BLaER1 treated with 17β-estradiol and CSF1 and Interleukin-3, amounts not matched to agents 10 nM and 100 nM (cell line): ENCODE data around the gene SRGAP3.

Source experiments
- H3K27ac ChIP-seq, 11 experiments: shearing (Covaris generic); formaldehyde crosslinking; 2 replicates each; pipeline ENCODE4 v1.8.1; 2022
- H3K27me3 ChIP-seq, 11 experiments: shearing (Covaris generic); formaldehyde crosslinking; 2 replicates each; pipeline ENCODE4 v1.8.1; 2022
- H3K36me3 ChIP-seq, 11 experiments: shearing (Covaris generic); formaldehyde crosslinking; 2 replicates each; pipeline ENCODE4 v1.8.1; 2022
- H3K4me1 ChIP-seq, 10 experiments: shearing (Covaris generic); formaldehyde crosslinking; 2 replicates each; pipeline ENCODE4 v1.8.1; 2022
- H3K4me2 ChIP-seq, 11 experiments: shearing (Covaris generic); formaldehyde crosslinking; 2 replicates each; pipeline ENCODE4 v1.8.1; 2022
- H3K4me3 ChIP-seq, 10 experiments: shearing (Covaris generic); formaldehyde crosslinking; 2 replicates each; pipeline ENCODE4 v1.8.1; 2022
- H3K9ac ChIP-seq, 11 experiments: shearing (Covaris generic); formaldehyde crosslinking; 2 replicates each; pipeline ENCODE4 v1.8.1; 2022
- H3K9me3 ChIP-seq, 11 experiments: shearing (Covaris generic); formaldehyde crosslinking; replicated peaks in 1 of 11; 2 replicates each; pipeline ENCODE4 v1.8.1; 2022
- H4K20me1 ChIP-seq, 11 experiments: shearing (Covaris generic); formaldehyde crosslinking; 2 replicates each; pipeline ENCODE4 v1.8.1; 2022
- Cebpa-rat ChIP-seq, 11 experiments: shearing (Covaris generic); IDR thresholded peaks; 2 replicates each; pipeline ENCODE4 v1.8.1; 2022

Gene SRGAP3

GRCh38 chr3:9007928-9008327 is 241.5 kb downstream of the SRGAP3 start:
- Histone ChIP-seq H3K27me3 (no peaks in the 10 kb centered on the region), H3K4me1 (peaks cover 0 to 9% (median 0%) of the 10 kb centered on the region in 10 experiments; a peak in 4 of 20 replicates), H3K27ac (no peak overlapping the region), H3K9ac (no peak overlapping the region), H3K36me3 (peaks cover 0 to 38% (median 0%) of the 10 kb centered on the region in 11 experiments; a peak in 5 of 22 replicates), H3K9me3 (no peaks in the 10 kb centered on the region), H3K4me2 (no peak overlapping the region), H3K4me3 (no peak overlapping the region), H4K20me1 (no peaks in the 10 kb centered on the region)
- TF ChIP-seq Cebpa-rat (IDR thresholded peaks at IDR 0.05), result no peak

- H3K4me2 ChIP-seq, result no peak overlapping the region
- no peak for TF ChIP-seq Cebpa-rat (IDR thresholded peaks at IDR 0.05)
- no peaks in the 10 kb centered on the region for H3K9me3 ChIP-seq
- peaks cover 0 to 3% (median 0%) of the 10 kb centered on the region in 10 experiments; a peak in 3 of 20 replicates for H3K4me1 ChIP-seq
- H3K36me3 ChIP-seq, result peaks cover 0 to 32% (median 0%) of the 10 kb centered on the region in 11 experiments; a peak in 5 of 22 replicates
- no peak overlapping the region for H3K4me3 ChIP-seq
- H4K20me1 ChIP-seq, result no peaks in the 10 kb centered on the region
- H3K27me3 ChIP-seq, result no peaks in the 10 kb centered on the region
- no peak overlapping the region for H3K27ac ChIP-seq
- no peak overlapping the region for H3K9ac ChIP-seq
These were observed 242.2 kb downstream of the SRGAP3 start for GRCh38 chr3:9007213-9007612.

GRCh38 chr3:9000041-9000440 is 249.4 kb downstream of the SRGAP3 start:
- H3K4me3 ChIP-seq, result no peak overlapping the region

DNA sequence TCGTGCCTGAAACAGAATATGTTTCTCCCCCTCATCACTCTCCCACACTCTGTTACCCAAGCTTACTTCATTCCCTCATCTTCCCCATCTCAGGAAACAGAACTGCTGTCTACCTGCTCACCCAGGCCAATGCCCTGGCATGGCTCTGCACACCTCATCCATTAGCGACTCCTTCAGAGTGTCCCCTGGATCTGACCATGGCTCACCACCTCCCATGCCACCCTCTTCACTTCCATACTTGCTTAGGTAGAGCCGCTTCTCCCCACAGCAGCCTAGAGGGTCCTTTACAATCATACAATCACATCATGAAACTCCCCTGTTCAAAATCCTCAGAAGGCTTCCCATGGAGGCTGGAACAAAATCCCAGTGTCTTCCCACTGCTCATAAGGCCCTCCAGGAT is 252.3 kb downstream of the SRGAP3 start:
- 0 out of 20 replicates have a peak, but pooled peaks cover 0 to 4% (median 0%) of the 10 kb centered on the region in 10 experiments for H3K4me1 ChIP-seq
- no peak overlapping the region for H3K9ac ChIP-seq
- no peak overlapping the region for H3K27ac ChIP-seq
- H3K27me3 ChIP-seq, result no peaks in the 10 kb centered on the region
- H3K4me2 ChIP-seq, result no peak overlapping the region
- no peak overlapping the region for H3K4me3 ChIP-seq
- no peak for TF ChIP-seq Cebpa-rat (IDR thresholded peaks at IDR 0.05)
- peaks cover 0 to 40% (median 0%) of the 10 kb centered on the region in 11 experiments; a peak in 1 of 22 replicates for H3K36me3 ChIP-seq
- no peaks in the 10 kb centered on the region for H4K20me1 ChIP-seq
- H3K9me3 ChIP-seq, result no peaks in the 10 kb centered on the region

More at GRCh38 chr3:9000041-9000440, 249.4 kb downstream of the SRGAP3 start:
- Histone ChIP-seq H3K4me2 (no peak overlapping the region), H3K4me1 (0 out of 20 replicates have a peak, but pooled peaks cover 0 to 4% (median 0%) of the 10 kb centered on the region in 10 experiments), H3K36me3 (peaks cover 0 to 20% (median 0%) of the 10 kb centered on the region in 11 experiments; a peak in 1 of 22 replicates), H3K9me3 (no peaks in the 10 kb centered on the region), H4K20me1 (no peaks in the 10 kb centered on the region), H3K27me3 (no peaks in the 10 kb centered on the region), H3K27ac (no peak overlapping the region), H3K9ac (no peak overlapping the region)
- no peak for TF ChIP-seq Cebpa-rat (IDR thresholded peaks at IDR 0.05)

GRCh38 chr3:8996681-8997121 is 252.7 kb downstream of the SRGAP3 start:
- Histone ChIP-seq H3K27ac (no peak overlapping the region), H3K4me2 (no peak overlapping the region), H4K20me1 (no peaks in the 10 kb centered on the region), H3K9me3 (no peaks in the 10 kb centered on the region), H3K36me3 (peaks cover 0 to 43% (median 0%) of the 10 kb centered on the region in 11 experiments; a peak in 1 of 22 replicates), H3K4me1 (0 out of 20 replicates have a peak, but pooled peaks cover 0 to 4% (median 0%) of the 10 kb centered on the region in 10 experiments), H3K4me3 (no peak overlapping the region), H3K9ac (no peak overlapping the region), H3K27me3 (no peaks in the 10 kb centered on the region)
- no peak for TF ChIP-seq Cebpa-rat (IDR thresholded peaks at IDR 0.05)

- Histone ChIP-seq H4K20me1 (no peaks in the 10 kb centered on the region), H3K36me3 (peaks cover 0 to 47% (median 0%) of the 10 kb centered on the region in 11 experiments; a peak in 1 of 22 replicates), H3K4me2 (no peak overlapping the region), H3K4me1 (peaks cover 0 to 6% (median 0%) of the 10 kb centered on the region in 10 experiments; a peak in 7 of 20 replicates), H3K27ac (no peak overlapping the region), H3K9ac (no peak overlapping the region), H3K9me3 (no peaks in the 10 kb centered on the region), H3K4me3 (no peak overlapping the region), H3K27me3 (no peaks in the 10 kb centered on the region)
- TF ChIP-seq Cebpa-rat (IDR thresholded peaks at IDR 0.05), result no peak
These were observed 253.2 kb downstream of the SRGAP3 start for GRCh38 chr3:8996216-8996615.

DNA sequence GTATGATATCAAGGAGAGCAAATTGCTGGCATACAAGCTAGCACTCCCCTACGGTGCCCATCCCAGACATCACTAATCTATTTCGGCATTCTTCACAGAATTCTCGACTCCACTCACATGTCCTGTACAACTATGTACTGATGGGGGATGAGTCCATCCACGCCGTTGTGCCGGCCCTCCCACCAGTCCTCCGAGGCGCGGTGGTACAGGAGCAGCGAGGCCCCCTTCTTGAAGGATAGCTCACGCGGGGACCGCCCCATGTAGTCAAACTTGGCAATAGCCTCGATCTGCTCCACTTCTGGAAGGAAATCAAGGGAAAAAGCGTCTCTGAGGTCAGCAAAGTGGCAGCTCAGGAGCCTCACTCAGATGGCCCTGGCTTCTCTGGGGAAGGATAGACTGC is 255.2 kb downstream of the SRGAP3 start:
- Histone ChIP-seq H3K27ac (no peak overlapping the region), H3K9ac (no peak overlapping the region), H3K27me3 (no peaks in the 10 kb centered on the region), H3K4me2 (no peak overlapping the region), H3K36me3 (peaks cover 0 to 39% (median 0%) of the 10 kb centered on the region in 11 experiments; a peak in 1 of 22 replicates), H3K4me1 (peaks cover 0 to 17% (median 11%) of the 10 kb centered on the region in 10 experiments; a peak in 13 of 20 replicates), H3K9me3 (no peaks in the 10 kb centered on the region; a peak in 1 of 22 replicates), H4K20me1 (no peaks in the 10 kb centered on the region), H3K4me3 (no peak overlapping the region)
- no peak for TF ChIP-seq Cebpa-rat (IDR thresholded peaks at IDR 0.05)

- Histone ChIP-seq H3K9ac (no peak overlapping the region), H3K27me3 (no peaks in the 10 kb centered on the region), H3K36me3 (peaks cover 0 to 39% (median 0%) of the 10 kb centered on the region in 11 experiments; a peak in 1 of 22 replicates), H3K4me2 (no peak overlapping the region), H3K4me3 (no peak overlapping the region), H3K27ac (no peak overlapping the region), H3K4me1 (peaks cover 0 to 17% (median 11%) of the 10 kb centered on the region in 10 experiments; a peak in 13 of 20 replicates), H4K20me1 (no peaks in the 10 kb centered on the region), H3K9me3 (no peaks in the 10 kb centered on the region; a peak in 1 of 22 replicates)
- TF ChIP-seq Cebpa-rat (IDR thresholded peaks at IDR 0.05), result no peak
These were observed 256.1 kb downstream of the SRGAP3 start for GRCh38 chr3:8993331-8993730.

- peaks cover 0 to 39% (median 0%) of the 10 kb centered on the region in 11 experiments; a peak in 1 of 22 replicates for H3K36me3 ChIP-seq
- no peak overlapping the region for H3K27ac ChIP-seq
- H3K4me2 ChIP-seq, result no peak overlapping the region
- H3K4me1 ChIP-seq, result peaks cover 0 to 17% (median 11%) of the 10 kb centered on the region in 10 experiments; a peak in 13 of 20 replicates
- no peak for TF ChIP-seq Cebpa-rat (IDR thresholded peaks at IDR 0.05)
- H4K20me1 ChIP-seq, result no peaks in the 10 kb centered on the region
- no peaks in the 10 kb centered on the region; a peak in 1 of 22 replicates for H3K9me3 ChIP-seq
- no peaks in the 10 kb centered on the region for H3K27me3 ChIP-seq
- H3K4me3 ChIP-seq, result no peak overlapping the region
- H3K9ac ChIP-seq, result no peak overlapping the region
These were observed 256.6 kb downstream of the SRGAP3 start for GRCh38 chr3:8992854-8993253.

DNA sequence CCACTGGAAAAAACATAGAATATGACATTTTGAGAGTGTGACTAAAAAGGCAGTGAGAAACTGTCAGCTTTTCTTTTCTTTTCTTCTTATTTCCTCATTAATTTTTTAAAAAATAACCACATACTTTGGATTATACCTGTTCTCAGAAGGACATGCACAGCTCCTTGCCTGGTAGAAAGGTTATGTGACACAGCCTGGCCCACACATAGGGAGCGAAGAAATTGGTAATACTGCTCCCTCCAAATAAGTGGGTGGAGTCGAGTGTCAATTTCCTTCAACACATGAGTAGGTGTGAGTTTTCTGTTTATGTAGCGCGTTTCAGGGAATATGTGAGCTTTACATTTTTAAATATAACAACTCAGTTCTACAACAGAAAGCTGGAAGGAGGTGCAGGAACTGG is 257.2 kb downstream of the SRGAP3 start:
- Histone ChIP-seq H3K4me3 (no peak overlapping the region), H3K27ac (no peak overlapping the region), H3K4me2 (no peak overlapping the region), H3K4me1 (peaks cover 4 to 18% (median 11%) of the 10 kb centered on the region in 10 experiments; a peak in 17 of 20 replicates), H3K36me3 (peaks cover 0 to 37% (median 0%) of the 10 kb centered on the region in 11 experiments; a peak in 1 of 22 replicates), H3K9ac (no peak overlapping the region), H3K27me3 (no peaks in the 10 kb centered on the region), H3K9me3 (no peaks in the 10 kb centered on the region; a peak in 1 of 22 replicates), H4K20me1 (no peaks in the 10 kb centered on the region)
- TF ChIP-seq Cebpa-rat (IDR thresholded peaks at IDR 0.05), result no peak
